Gastroesophageal sphincter (tissue), 4 donors: ENCODE measurements around the gene FCHSD1. TPM values are rescaled to one million over a fixed set of nuclear protein-coding genes. Genes with fewer than 3 reads are reported as not detected.

Source experiments
- ATAC-seq: fragments of 150-250 bp; one replicate; pipeline ENCODE4 v1.9.1; 2016; ENCODE audit warnings: mild to moderate bottlenecking, moderate library complexity
- H3K27ac ChIP-seq, 4 donors: fragments of 200-600 bp; sonication (generic) in 3 of 4; 1 replicate in 3 of 4; 2 replicates in 1 of 4; pipeline ENCODE4 v1.5.1; 2016 to 2019
- H3K27me3 ChIP-seq: fragments of 200-600 bp; sonication (generic); one replicate; pipeline ENCODE4 v1.5.1; 2019
- H3K36me3 ChIP-seq, 2 donors: fragments of 200-600 bp; sonication (generic); one replicate each; pipeline ENCODE4 v1.5.1; 2019; ENCODE audit warnings: control low read depth in 1 of 2
- H3K4me1 ChIP-seq, 3 donors: fragments of 200-600 bp; sonication (generic); 1 replicate in 2 of 3; 2 replicates in 1 of 3; pipeline ENCODE4 v1.5.1; 2016 to 2019; ENCODE audit warnings: control low read depth in 2 of 3
- H3K4me3 ChIP-seq, 2 donors: fragments of 200-600 bp; sonication (generic); one replicate each; pipeline ENCODE4 v1.5.1; 2019; ENCODE audit warnings: mild to moderate bottlenecking in 1 of 2, moderate library complexity in 1 of 2
- H3K9me3 ChIP-seq, 3 donors: fragments of 200-600 bp; sonication (generic); one replicate each; pipeline ENCODE4 v1.5.1; 2017 to 2019; ENCODE audit warnings: control low read depth in 2 of 3
- EP300 ChIP-seq: sonication (generic); formaldehyde crosslinking; IDR thresholded peaks from one replicate; pipeline ENCODE4 v1.6.1; 2017; ENCODE audit warnings: antibody characterized with exemption, mild to moderate bottlenecking
- POLR2A ChIP-seq, 2 donors: fragments of 450-650 bp; IDR thresholded peaks; one replicate each; pipeline ENCODE4 v1.6.1; 2017; ENCODE audit warnings: antibody characterized with exemption in 2 of 2, mild to moderate bottlenecking in 2 of 2, moderate library complexity in 1 of 2
- POLR2AphosphoS5 ChIP-seq: sonication (generic); formaldehyde crosslinking; IDR thresholded peaks from one replicate; pipeline ENCODE4 v1.6.1; 2017; ENCODE audit warnings: antibody characterized with exemption
- WGBS, 2 donors: methylation state at CpG; one replicate each; pipeline ENCODE4 v1.1.5; 2018; ENCODE audit warnings: low coverage in 1 of 2; 5-methylcytosine and 5-hydroxymethylcytosine counted together
- total RNA-seq, 4 donors: library from RNA; depleted of rRNA; stranded (reverse); fragments of >200 nt; gene quantifications; one replicate each; pipeline ENCODE4 v1.1.0, GENCODE V29; 2016
- TF ChIP-seq, protein P1 (sequence below), 4 experiments: fragments of 200-600 bp in 2 of 4; fragments of 450-650 bp in 2 of 4; sonication (generic) in 1 of 4; IDR thresholded peaks; one replicate each; pipeline ENCODE4 v1.5.1; 2017 to 2019; ENCODE audit warnings: antibody characterized with exemption in 4 of 4, mild to moderate bottlenecking in 2 of 4, moderate library complexity in 2 of 4

Gene FCHSD1
- total RNA-seq, 4 donors from 2014 or later = 8.2 to 14.8 (median 13.3) TPM

DNA sequence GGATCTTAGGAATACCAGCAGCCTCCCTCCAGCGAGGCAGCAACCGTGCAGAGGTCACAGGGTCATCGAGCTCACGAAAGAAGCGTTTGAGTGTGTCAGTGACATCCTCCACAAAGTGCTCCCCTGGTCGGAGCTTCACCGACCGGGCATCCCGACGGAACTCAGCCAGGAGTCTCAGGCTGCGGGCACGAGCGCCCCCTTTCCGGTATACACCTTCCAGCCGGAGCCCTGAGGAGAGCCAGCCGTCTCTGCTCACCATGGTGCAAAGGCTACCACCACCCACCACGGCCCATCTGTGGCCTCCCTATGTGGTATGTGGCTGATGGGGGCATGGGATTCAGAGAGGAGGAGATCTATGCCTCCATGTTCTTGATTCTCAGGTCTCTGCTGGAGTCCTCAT is 10.8 kb upstream of the FCHSD1 start:
- peaks cover 0 to 7% (median 0%) of the 10 kb centered on the region in 3 donors for H3K4me1 ChIP-seq
- H3K27me3 ChIP-seq = no peaks in the 10 kb centered on the region
- 85% methylated on average over 2 of the region's 17 CpGs; no CpG with 5 or more reads in 1 of the 2 donors for WGBS, 2 donors
- no peak overlapping the region for H3K4me3 ChIP-seq
- TF ChIP-seq EP300 = no peak
- TF ChIP-seq, protein P1, sequence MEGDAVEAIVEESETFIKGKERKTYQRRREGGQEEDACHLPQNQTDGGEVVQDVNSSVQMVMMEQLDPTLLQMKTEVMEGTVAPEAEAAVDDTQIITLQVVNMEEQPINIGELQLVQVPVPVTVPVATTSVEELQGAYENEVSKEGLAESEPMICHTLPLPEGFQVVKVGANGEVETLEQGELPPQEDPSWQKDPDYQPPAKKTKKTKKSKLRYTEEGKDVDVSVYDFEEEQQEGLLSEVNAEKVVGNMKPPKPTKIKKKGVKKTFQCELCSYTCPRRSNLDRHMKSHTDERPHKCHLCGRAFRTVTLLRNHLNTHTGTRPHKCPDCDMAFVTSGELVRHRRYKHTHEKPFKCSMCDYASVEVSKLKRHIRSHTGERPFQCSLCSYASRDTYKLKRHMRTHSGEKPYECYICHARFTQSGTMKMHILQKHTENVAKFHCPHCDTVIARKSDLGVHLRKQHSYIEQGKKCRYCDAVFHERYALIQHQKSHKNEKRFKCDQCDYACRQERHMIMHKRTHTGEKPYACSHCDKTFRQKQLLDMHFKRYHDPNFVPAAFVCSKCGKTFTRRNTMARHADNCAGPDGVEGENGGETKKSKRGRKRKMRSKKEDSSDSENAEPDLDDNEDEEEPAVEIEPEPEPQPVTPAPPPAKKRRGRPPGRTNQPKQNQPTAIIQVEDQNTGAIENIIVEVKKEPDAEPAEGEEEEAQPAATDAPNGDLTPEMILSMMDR (IDR thresholded peaks at IDR 0.05) = no peak
- no peak for TF ChIP-seq POLR2A (IDR thresholded peaks at IDR 0.05)
- TF ChIP-seq POLR2AphosphoS5 = no peak
- no peaks in the 10 kb centered on the region for H3K9me3 ChIP-seq
- no peak overlapping the region for H3K27ac ChIP-seq
- H3K36me3 ChIP-seq = peaks cover 0 to 31% of the 10 kb centered on the region in 2 donors
- ATAC-seq = no peak

DNA sequence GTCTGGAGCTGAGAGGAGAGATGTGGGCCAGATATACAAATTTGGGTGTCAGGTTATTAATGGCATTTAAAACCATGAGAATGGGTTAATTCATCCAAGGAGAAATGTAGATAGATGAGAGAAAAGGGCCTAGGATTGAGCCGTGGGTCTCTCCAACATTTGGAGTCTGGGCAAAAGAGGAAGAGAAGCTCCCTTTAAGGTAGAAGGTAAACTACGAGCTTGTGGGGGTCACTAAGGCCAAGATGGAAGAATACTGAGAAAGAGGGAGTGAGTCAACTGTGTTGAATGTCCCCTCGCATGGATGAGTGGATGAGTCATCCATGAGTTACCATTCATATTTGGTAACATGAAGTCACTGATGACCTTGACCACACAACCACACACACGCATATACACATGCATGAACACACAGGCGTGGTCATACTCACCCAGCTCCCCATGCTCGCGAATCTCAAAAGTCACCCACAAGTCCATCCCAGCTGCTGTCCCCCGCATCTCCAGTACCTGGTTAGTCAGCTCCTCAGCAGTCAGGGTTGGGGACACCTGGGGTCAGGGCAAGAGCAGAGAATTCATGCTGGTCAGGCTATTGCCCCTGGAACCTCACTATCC is 6.8 kb upstream of the FCHSD1 start:
- Histone ChIP-seq H3K36me3 (peaks cover 0 to 48% of the 10 kb centered on the region in 2 donors), H3K27me3 (no peaks in the 10 kb centered on the region), H3K4me3 (no peak overlapping the region), H3K9me3 (no peaks in the 10 kb centered on the region), H3K27ac (no peak overlapping the region), H3K4me1 (no peaks in the 10 kb centered on the region)
- ATAC-seq = no peak
- 88 to 97% methylated on average over 4 to 8 of the region's 8 CpGs for WGBS, 2 donors
- TF ChIP-seq EP300 = no peak
- no peak for TF ChIP-seq POLR2AphosphoS5
- TF ChIP-seq, protein P1 (IDR thresholded peaks at IDR 0.05) = no peak
- no peak for TF ChIP-seq POLR2A (IDR thresholded peaks at IDR 0.05)

DNA sequence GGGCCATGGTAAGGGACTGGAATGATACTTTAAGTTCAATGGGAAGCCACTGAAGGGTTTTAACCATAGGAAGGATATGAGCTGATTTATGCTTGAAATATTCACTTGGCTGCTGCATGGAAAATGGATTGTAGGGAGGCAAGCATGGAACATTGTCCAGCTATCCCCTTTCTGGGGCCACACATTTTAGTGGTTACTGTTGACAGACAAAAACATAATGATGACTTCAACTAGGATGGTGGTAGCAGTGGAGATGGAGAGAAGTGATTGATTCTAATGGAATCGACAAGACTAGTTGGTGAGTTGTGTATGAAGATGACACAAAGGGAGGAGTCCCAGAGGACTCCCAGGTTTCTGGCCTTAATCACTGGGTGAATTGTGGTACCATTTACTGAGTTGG is 6.2 kb upstream of the FCHSD1 start:
- no peaks in the 10 kb centered on the region for H3K9me3 ChIP-seq
- ATAC-seq = no peak
- H3K4me3 ChIP-seq = no peak overlapping the region
- H3K27me3 ChIP-seq = no peaks in the 10 kb centered on the region
- no peak overlapping the region for H3K27ac ChIP-seq
- H3K36me3 ChIP-seq = peaks cover 0 to 48% of the 10 kb centered on the region in 2 donors
- 95 to 100% methylated on average over 1 of the region's 1 CpG for WGBS, 2 donors
- no peaks in the 10 kb centered on the region for H3K4me1 ChIP-seq
- TF ChIP-seq EP300 (no peak), POLR2AphosphoS5 (no peak), POLR2A (IDR thresholded peaks at IDR 0.05) (no peak)
- TF ChIP-seq, protein P1 (IDR thresholded peaks at IDR 0.05) = no peak

DNA sequence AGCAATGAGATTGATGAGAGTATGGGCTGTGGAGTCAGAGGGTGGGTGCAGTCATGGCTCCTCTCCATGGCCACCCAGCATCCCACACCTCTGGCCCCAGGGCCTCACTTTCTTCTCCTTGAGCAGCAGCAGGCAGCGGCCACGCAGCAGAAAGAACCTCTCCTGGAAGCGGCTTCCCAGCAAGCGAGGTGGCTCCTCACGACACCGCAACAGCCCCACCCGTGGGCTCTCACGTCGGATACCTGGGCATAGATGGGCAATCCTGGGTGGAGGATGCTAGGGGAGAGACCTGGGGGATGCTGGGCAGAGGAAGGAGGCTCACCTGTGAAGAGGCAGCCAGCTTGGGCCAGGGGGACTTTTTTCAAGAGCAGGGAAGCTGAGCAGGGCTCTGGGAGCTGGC is 5.2 kb upstream of the FCHSD1 start:
- WGBS, 2 donors = 100% methylated on average over 1 of the region's 9 CpGs
- TF ChIP-seq POLR2A (IDR thresholded peaks at IDR 0.05) (no peak), POLR2AphosphoS5 (no peak), EP300 (no peak)
- TF ChIP-seq, protein P1 (IDR thresholded peaks at IDR 0.05) = no peak
- Histone ChIP-seq H3K4me3 (no peak overlapping the region), H3K4me1 (peaks cover 0 to 6% (median 0%) of the 10 kb centered on the region in 3 donors), H3K27ac (no peak overlapping the region), H3K27me3 (no peaks in the 10 kb centered on the region), H3K36me3 (peaks cover 0 to 43% of the 10 kb centered on the region in 2 donors), H3K9me3 (no peaks in the 10 kb centered on the region)
- no peak for ATAC-seq

DNA sequence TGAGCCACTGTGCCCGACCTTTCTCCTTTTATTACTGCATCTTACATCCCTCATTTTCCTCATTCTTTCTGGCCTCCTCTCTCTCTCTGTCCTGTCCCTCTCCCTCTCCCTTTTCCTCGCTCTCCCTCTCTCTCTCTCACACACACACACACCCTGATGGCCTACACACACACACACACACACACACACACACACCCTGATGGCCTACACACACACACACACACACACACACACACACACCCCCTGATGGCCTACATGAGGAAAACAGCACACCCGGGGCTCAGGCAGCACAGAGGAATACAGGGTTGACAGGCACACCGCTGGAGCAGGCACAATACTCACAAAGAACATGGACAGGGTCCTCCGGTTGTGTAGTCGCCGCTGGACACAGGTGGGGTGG is 3.8 kb upstream of the FCHSD1 start:
- no peak for ATAC-seq
- TF ChIP-seq EP300 (no peak), POLR2A (IDR thresholded peaks at IDR 0.05) (no peak), POLR2AphosphoS5 (no peak)
- TF ChIP-seq, protein P1 (IDR thresholded peaks at IDR 0.05) = no peak
- Histone ChIP-seq H3K27me3 (no peaks in the 10 kb centered on the region), H3K36me3 (peaks cover 0 to 43% of the 10 kb centered on the region in 2 donors), H3K4me1 (peaks cover 0 to 17% (median 9%) of the 10 kb centered on the region in 3 donors), H3K27ac (no peak overlapping the region), H3K9me3 (no peaks in the 10 kb centered on the region), H3K4me3 (no peak overlapping the region)
- WGBS, 2 donors = 88 to 94% methylated on average over 2 of the region's 7 CpGs
